Colonic mucosa (tissue), 4 donors: ENCODE measurements around the gene KHNYN. TPM values are rescaled to one million over a fixed set of nuclear protein-coding genes. Genes with fewer than 3 reads are reported as not detected.
A peak's percentile ranks its signal among the peaks of the same experiment; 100 is the strongest.

ENCODE experiments used
- DNase-seq: peaks from one replicate; pipeline ENCODE4 v3.0.0-alpha.2; 2020
- H3K27ac ChIP-seq: fragments of 200-600 bp; one replicate; pipeline ENCODE4 v1.8.0; 2021
- H3K27me3 ChIP-seq: fragments of 200-600 bp; one replicate; pipeline ENCODE4 v1.8.0; 2021
- H3K36me3 ChIP-seq: fragments of 200-600 bp; one replicate; pipeline ENCODE4 v1.8.0; 2021
- H3K4me1 ChIP-seq: fragments of 200-600 bp; one replicate; pipeline ENCODE4 v1.8.0; 2021; ENCODE audit warnings: mild to moderate bottlenecking
- H3K4me3 ChIP-seq: fragments of 200-600 bp; one replicate; pipeline ENCODE4 v1.8.0; 2021
- H3K9ac ChIP-seq, 2 donors: one replicate each; pipeline ENCODE4 v1.7.0; 2013; ENCODE audit warnings: control low read depth in 2 of 2, low read depth in 2 of 2, low read length in 2 of 2
- H3K9me3 ChIP-seq: fragments of 200-600 bp; one replicate; pipeline ENCODE4 v1.8.0; 2021
- CTCF ChIP-seq: fragments of 200-600 bp; IDR thresholded peaks from one replicate; pipeline ENCODE4 v1.8.0; 2022; ENCODE audit warnings: antibody characterized with exemption, mild to moderate bottlenecking
- intact Hi-C: fragments of 100-400 bp; cut with DNase I; formaldehyde crosslinking; loops from one replicate; pipeline ENCODE4 v1.14.1; 2022
- total RNA-seq, 2 donors: library from RNA; stranded (reverse); fragmentation: NEBNext Ultra II Directional in 1 of 2; extraction: Animal tissue kit (Norgen Biotek cat#: 25700) in 1 of 2; gene quantifications; one replicate each; pipeline ENCODE4 v1.2.1, GENCODE V29; 2021
- donor health status: healthy.
- donor health status: DM: no; HTN: no; CAD: no.
- donor health status: DM: no; HTN: no; CAD: no.

KHNYN gene
- total RNA-seq, 2 donors from 2014 or later = 82.6 to 90.4 TPM

- Histone ChIP-seq H3K27me3 (no peaks in the 10 kb centered on the region), H3K36me3 (peaks cover 3% of the 10 kb centered on the region), H3K4me3 (no peak overlapping the region), H3K9me3 (no peaks in the 10 kb centered on the region), H3K4me1 (peaks cover 25% of the 10 kb centered on the region), H3K27ac (peak overlapping the region; percentile 79), H3K9ac (peak overlapping the region in 1 of 2 donors; percentile 63)
- no peak for DNase-seq
- intact Hi-C loops = no loop called here
- no peak for TF ChIP-seq CTCF
Measured at GRCh38 chr14:24427537-24428508, 1.9 kb upstream of the KHNYN start.

- peaks cover 11% of the 10 kb centered on the region for H3K36me3 ChIP-seq
- no peak overlapping the region for H3K4me3 ChIP-seq
- H3K4me1 ChIP-seq = peaks cover 25% of the 10 kb centered on the region
- H3K27ac ChIP-seq = peak overlapping the region; percentile 92
- H3K27me3 ChIP-seq = no peaks in the 10 kb centered on the region
- TF ChIP-seq CTCF = no peak
- H3K9me3 ChIP-seq = no peaks in the 10 kb centered on the region
- intact Hi-C loops = no loop called here
- H3K9ac ChIP-seq = peak overlapping the region; percentile 87 to 95
- no peak for DNase-seq
Measured at GRCh38 chr14:24428628-24429394, 943 bp upstream of the KHNYN start.

GRCh38 chr14:24430143-24430681 lies 458 bp downstream of the KHNYN start:
- H3K36me3 ChIP-seq = peaks cover 11% of the 10 kb centered on the region
- intact Hi-C loops = loop anchor here (2.0 to 10.0 kb wide), 2 partner anchors 63 to 185 kb away; partner anchors contain the start of gene TINF2
- H3K4me3 ChIP-seq = peak overlapping the region; percentile 74
- no peaks in the 10 kb centered on the region for H3K27me3 ChIP-seq
- peak; percentile 81 for DNase-seq
- peaks cover 21% of the 10 kb centered on the region for H3K4me1 ChIP-seq
- TF ChIP-seq CTCF = no peak
- no peaks in the 10 kb centered on the region for H3K9me3 ChIP-seq
- H3K9ac ChIP-seq = peak overlapping the region; percentile 95 to 99
- H3K27ac ChIP-seq = peak overlapping the region; percentile 92

GRCh38 chr14:24430682-24431568 lies 1.2 kb downstream of the KHNYN start:
- H3K36me3 ChIP-seq = peaks cover 11% of the 10 kb centered on the region
- H3K9ac ChIP-seq = peak overlapping the region; percentile 95 to 99
- H3K9me3 ChIP-seq = no peaks in the 10 kb centered on the region
- H3K27ac ChIP-seq = peak overlapping the region; percentile 92
- TF ChIP-seq CTCF = no peak
- intact Hi-C loops = loop anchor here (2.0 to 10.0 kb wide), 2 partner anchors 64 to 186 kb away; partner anchors contain the start of gene TINF2
- DNase-seq = peak; percentile 71
- peak overlapping the region; percentile 74 for H3K4me3 ChIP-seq
- H3K27me3 ChIP-seq = no peaks in the 10 kb centered on the region
- H3K4me1 ChIP-seq = peaks cover 17% of the 10 kb centered on the region
